ENCODE results near the gene AVEN. TPM values are rescaled to one million over a fixed set of nuclear protein-coding genes. Genes with fewer than 3 reads are reported as not detected.

Gene AVEN
- total and polyA plus RNA-seq, 2 experiments from 2014 or later = 7.7 to 10.3 TPM

- TF ChIP-seq EZH2 (IDR thresholded peaks at IDR 0.05; ENCODE audit: low read depth, unreplicated experiment) (no peak), JUNB (IDR thresholded peaks at IDR 0.05; ENCODE audit: unreplicated experiment) (no peak), CTCF (conservative IDR thresholded peaks at IDR 0.05; ENCODE audit: low read depth in 2 of 2) (no peak), ZNF114 (CRISPR knock-in tag; IDR thresholded peaks at IDR 0.05) (no peak), POLR2AphosphoS5 (IDR thresholded peaks at IDR 0.05; ENCODE audit: low read depth) (no peak), STAT1 (IDR thresholded peaks at IDR 0.05; ENCODE audit: unreplicated experiment) (no peak), ETS1 (IDR thresholded peaks at IDR 0.05) (no peak)
These were observed 25.3 kb downstream of the AVEN start (continued) for GRCh38 chr15:34013746-34014145.

- Histone ChIP-seq H3K4me2 (no peak overlapping the region), H4K20me1 (replicated peaks; ENCODE audit: insufficient read depth) (no peaks in the 10 kb centered on the region), H3F3A (replicated peaks; ENCODE audit: low read depth) (no peaks in the 10 kb centered on the region), H3K79me2 (replicated peaks; ENCODE audit: insufficient read depth) (no peaks in the 10 kb centered on the region), H3K4me3 (no peak overlapping the region), H3K9me2 (ENCODE audit: insufficient read depth) (no peaks in the 10 kb centered on the region; the same call in 1 of the 2 replicates), H3K27me3 (ENCODE audit: insufficient read depth) (no peaks in the 10 kb centered on the region), H2AFZ (no peak overlapping the region), H3K36me3 (ENCODE audit: insufficient read depth) (no peaks in the 10 kb centered on the region), H3K27ac (ENCODE audit: low read depth) (no peak overlapping the region), H3K4me1 (ENCODE audit: insufficient read depth) (peaks cover 13% of the 10 kb centered on the region)
- no peak for TF ChIP-seq CREB1 (CRISPR knock-in tag; IDR thresholded peaks at IDR 0.05; ENCODE audit: low read depth)
- no peak for TF ChIP-seq EZH2phosphoT487 (IDR thresholded peaks at IDR 0.05; ENCODE audit: unreplicated experiment)
- TF ChIP-seq STAT1 (IDR thresholded peaks at IDR 0.05; ENCODE audit: unreplicated experiment) = no peak
- TF ChIP-seq REST (IDR thresholded peaks at IDR 0.05; ENCODE audit: unreplicated experiment) = no peak
- no peak for TF ChIP-seq ZNF114 (CRISPR knock-in tag; IDR thresholded peaks at IDR 0.05)
- TF ChIP-seq ZNF462 (CRISPR knock-in tag; IDR thresholded peaks at IDR 0.05) = no peak
- H3K4me1 Mint-ChIP-seq = peaks cover 22% of the 10 kb centered on the region
- H3K4me3 Mint-ChIP-seq = no peak overlapping the region
- no peaks in the 10 kb centered on the region for H3K9me3 Mint-ChIP-seq
- no peak overlapping the region for H3K27ac Mint-ChIP-seq
- H3K36me3 Mint-ChIP-seq (ENCODE audit: low read depth) = peaks cover 3% of the 10 kb centered on the region; the same call in 2 of the 3 replicates
- H3K27me3 Mint-ChIP-seq (ENCODE audit: insufficient read depth, low read depth, poor library complexity) = peaks cover 2% of the 10 kb centered on the region
- ATAC-seq = no peak
- DNase-seq (ENCODE audit: low spot score) = no peak
These were observed 26.5 kb downstream of the AVEN start for GRCh38 chr15:34012461-34013028.

Measured in GM23338 (cell line).